GM18868 (cell line): Measurements from ENCODE around the gene METTL25B.

Source experiments
- ATAC-seq: cut with Tn5 transposase; IDR thresholded peaks from one replicate; pipeline ENCODE4 v1.9.1; 2021; ENCODE audit warnings: mild to moderate bottlenecking, moderate library complexity; ENCODE audit not compliant: unreplicated experiment

The METTL25B gene

GRCh38 chr1:156700736-156701531 is 27.3 kb upstream of the METTL25B start:
- no peak for ATAC-seq

DNA sequence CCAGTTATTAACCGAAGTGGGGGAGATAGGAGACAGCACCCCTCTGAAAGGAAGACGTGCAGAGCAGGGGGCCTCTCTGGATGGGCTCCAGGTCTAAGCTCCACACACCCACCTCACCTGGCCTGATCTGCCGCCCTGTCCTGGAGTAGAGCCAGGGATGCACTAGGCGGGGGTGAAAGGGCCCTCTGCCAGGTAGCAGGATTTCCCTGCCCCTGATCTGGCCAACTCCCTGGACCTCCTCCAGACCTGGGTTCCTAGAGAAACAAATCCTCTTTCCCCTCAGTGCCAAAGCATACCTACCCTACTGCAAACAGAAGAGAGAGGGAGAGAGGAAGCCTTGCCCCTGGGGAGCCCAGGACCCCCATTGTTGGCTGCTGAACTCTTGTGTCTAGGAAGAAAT is 24.9 kb upstream of the METTL25B start:
- ATAC-seq = no peak

- ATAC-seq = no peak
These were observed 24.5 kb upstream of the METTL25B start for GRCh38 chr1:156703741-156704140.

DNA sequence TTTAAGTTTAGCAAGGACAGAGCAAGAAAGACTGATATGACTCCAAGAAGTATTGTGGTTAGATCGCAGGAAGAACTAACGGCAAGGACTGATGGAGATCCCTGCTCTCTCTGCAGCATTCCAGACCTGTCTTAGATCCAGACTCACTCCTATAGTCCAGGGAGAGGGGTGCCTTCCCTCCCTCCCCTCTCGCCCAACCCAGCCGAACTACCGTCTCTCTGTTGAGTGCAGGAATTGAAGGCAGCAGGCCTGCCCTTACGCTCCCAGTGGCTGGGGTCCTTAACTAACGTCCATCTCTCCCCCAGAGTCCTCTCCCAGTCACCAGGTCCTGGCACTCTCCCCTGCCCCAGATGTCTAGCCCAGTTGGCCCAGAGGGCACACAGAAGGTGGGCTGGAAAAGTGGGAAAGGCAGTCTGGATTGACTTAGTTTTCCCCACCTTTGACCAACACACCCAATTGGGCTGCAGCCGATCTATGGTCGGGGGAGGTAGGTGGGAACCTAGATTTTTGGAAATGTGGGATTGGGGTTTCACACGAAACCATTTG is 24.0 kb upstream of the METTL25B start:
- no peak for ATAC-seq

GRCh38 chr1:156704930-156705320 is 23.3 kb upstream of the METTL25B start:
- no peak for ATAC-seq

GRCh38 chr1:156705321-156705917 is 22.9 kb upstream of the METTL25B start, which contains the start of gene CRABP2:
CRABP2 (minus strand) TSS chr1:156705583; CDS start chr1:156705446, 137 bp downstream.
- ATAC-seq = no peak

DNA sequence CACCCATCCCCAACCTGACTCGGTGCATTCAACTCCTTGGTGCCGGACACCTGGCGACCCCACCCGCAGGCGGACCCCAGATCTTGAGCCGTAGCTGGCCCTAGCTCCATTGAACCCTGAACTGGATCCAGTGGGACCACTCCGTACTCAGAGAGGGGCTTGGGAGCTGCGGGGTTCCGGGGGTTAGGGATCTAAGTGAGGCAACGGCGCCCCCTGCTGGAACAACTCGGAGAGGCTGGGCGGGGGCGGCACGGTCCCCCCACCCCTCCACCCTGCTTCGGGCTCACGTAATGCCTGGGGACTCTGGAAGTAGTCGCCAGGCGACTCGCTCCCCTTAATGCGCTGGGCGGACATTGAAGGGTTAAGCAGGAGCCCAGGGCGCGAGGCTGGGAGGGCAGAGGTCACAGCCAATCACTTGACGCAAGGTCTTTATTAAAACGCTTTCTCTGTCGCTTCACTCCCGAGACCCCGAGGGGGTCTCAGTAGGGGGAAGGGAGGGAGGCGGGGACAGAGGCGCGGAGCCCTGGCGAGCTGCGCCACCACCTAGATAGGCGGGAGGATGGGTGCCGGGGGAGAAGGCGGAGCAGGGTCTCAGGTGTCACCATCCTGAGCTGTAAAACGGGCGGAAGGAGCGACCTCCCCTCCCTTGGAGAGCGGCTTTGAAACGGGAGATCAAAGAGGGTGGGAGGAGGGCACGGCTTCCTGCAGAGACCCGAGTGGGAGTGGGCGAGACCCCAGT is 22.2 kb upstream of the METTL25B start:
- ATAC-seq = no peak

DNA sequence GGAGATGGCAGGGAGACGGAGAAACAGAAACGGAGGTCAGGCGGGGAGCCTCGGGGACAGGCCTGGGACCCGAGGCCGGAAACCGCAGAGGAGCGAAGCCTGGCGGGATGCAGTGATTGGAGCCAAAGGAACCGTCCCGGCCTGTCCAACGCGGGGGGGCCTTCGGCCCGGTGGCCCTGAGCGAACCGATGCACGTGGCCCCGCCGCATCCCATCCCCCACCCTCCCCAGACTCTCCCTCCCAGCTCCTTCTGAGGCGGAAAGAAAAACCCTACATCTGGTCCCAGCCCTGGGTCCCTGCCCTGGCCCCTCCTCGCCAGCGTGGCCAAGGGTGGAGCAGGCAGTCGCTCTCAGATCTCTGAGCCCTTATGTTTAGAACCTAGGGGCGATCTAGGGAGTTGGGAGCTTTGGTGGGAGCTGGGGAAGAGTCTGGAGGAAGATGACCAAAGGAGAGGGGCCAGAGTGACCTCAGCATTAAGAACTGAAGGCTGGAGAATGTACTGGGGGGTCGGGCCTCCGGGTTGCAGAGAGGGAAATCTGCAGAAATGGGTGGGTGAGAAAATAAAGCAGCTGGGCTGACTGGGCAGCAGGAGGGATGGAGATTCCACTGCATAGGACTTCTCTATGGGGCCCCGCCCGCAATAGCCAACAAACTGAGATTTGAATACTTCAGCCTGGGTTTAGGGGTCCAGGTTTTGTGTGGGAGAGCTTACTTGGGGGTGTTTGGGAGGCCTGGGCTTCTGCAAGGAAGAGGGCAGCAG is 21.4 kb upstream of the METTL25B start:
- no peak for ATAC-seq

- ATAC-seq = no peak
These were observed 20.7 kb upstream of the METTL25B start for GRCh38 chr1:156707417-156708217.

- no peak for ATAC-seq
These were observed 20.0 kb upstream of the METTL25B start for GRCh38 chr1:156708218-156708661.

DNA sequence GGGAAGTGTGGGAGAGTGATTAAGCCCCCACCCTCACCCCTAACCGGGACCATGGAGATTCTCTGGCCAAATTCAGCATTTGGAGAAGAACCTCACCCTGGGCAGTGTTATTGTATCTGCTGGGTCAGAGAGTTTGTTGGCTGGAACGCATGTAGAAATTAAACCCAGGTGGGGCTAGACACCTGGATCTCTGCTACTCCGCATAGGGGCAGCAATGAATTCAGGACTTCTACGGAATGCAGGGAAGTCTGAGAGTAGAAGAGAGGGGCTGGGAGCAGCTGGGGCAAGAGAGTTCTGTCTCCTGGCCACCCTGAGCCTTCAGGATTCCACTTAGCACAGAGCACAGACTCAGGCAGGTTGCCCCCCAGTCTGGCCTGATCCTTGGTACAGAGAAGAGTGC is 19.2 kb upstream of the METTL25B start:
- ATAC-seq = no peak

- ATAC-seq = no peak
These were observed 18.3 kb upstream of the METTL25B start for GRCh38 chr1:156709757-156710489.

DNA sequence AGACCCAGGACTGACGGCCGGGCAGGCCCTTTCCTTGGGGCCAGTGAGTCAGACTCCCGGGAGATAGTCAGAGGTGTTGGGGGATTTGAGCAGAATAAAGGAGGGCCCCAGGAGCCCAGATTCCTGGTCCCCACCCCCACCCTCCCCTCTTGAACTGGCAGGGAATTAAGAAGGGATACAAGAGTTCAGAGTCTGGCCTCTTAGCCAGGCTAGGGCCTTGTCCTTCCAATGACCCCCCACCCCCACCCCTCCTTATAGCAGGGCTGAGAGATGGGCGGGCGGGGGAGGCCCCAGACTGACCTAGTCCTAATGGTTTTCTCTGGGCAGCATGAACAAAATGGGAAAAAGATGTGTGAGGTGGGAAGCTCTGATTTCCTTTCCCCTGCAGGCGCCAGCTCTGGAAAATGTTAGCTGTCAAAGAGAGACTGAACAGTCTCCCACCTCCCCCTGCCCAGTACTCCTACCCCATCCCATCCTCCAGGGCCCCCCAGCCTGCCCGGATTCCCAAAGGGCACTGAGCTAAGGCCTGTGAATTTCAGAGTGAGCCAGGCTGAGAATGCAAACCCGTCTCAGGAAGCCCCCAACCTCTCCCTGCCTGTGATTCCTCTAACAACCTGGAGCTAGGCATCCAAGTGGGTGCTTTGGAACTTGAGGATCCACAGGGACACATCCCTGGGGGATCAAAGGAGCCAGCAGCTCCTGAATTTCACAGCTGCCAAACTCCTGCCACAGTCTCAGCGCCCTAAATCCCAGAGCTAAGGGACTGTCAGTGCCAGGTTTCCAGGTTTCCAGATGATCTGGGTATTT is 17.1 kb upstream of the METTL25B start:
- no peak for ATAC-seq

DNA sequence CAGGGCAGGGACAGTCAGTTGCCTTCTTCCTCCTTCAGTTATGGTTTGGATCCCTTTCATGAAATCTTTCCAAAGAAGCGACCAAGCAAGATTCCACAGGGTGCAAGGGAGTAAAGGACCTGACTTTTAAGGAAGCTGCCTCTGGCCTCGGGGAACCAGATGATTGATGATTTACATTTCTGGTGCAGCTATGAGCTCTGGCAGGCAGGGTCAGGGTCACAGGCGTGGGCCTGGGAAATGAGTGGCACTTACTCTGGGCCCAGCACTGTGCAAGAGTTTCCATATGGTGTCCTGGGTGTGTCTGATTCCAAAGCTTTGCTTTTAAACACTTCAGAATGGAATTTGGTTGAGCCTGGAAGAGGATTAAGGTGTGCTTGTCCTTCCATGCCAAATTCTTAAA is 15.6 kb upstream of the METTL25B start:
- ATAC-seq = no peak

DNA sequence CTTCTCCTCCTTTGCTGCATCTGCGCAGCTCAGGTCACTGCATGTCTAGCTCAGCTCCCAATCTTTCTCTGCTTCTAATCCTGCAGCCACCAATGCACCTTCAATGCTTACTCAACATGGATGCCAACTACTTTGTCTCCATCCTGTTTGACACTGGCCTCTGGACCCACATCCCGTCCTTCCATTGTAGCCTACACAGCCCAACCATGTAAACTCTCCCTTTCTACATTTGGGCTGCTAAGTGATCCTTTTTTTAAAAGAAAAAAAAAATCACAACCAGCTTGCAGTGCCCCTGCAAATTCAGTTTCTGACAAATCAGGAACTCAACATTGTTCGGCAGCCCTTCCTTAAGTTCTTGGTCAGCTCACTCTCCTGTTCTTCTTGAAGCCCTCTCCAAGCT is 13.4 kb upstream of the METTL25B start:
- no peak for ATAC-seq

DNA sequence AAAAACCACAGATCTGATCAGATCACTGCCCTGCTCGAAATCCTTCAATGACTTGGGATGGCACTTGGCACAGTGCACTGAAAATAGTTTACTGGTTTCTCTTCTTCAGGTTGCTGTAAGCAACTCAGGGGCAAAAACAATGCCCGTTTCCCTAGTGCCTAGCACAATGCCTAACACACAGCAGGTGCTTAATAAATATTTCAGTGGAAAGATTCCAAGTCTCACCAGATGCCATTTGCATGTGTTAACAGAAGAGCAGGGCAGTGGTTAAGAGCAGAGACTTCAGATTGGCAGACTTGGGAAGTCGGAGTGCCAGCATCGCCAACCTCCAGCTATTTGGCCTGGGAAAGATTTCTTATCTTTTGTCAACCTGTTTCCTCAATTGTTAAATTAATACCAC is 10.9 kb upstream of the METTL25B start:
- no peak for ATAC-seq

DNA sequence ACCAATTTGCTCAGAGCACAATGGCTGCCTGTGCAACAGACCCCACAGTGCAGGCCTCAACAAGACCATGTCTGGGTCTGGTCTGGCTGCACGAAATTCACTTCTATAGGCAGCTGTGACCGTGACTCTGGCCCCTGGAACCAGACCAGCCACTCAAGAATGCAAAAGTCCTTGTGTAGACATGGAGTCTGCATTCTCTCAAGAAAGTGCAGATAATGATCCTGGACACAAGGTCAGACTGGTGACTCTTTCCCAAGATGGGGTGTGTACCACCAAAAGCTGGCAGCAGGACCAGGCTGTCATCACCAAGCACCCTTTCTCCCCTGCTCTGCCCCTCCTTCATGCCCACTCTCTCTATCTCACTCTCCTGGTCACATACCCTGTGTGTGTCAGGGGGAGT is 7.1 kb upstream of the METTL25B start:
- ATAC-seq = no peak

GRCh38 chr1:156721535-156721934 is 6.7 kb upstream of the METTL25B start:
- no peak for ATAC-seq
